K562 (cell line): ENCODE results near the gene CTBP2. TPM values are rescaled to one million over a fixed set of nuclear protein-coding genes. Genes with fewer than 3 reads are reported as not detected.

ENCODE experiments used
- ATAC-seq: fragments of 200-7000 bp; cut with Tn5 transposase; 3 replicates; pipeline ENCODE4 v1.9.1; 2020; ENCODE audit warnings: moderate library complexity
- BruUV-seq: library from RNA; stranded (reverse); fragments of 400-500 nt; replicated peaks from 2 replicates; lab custom pipeline; 2021; lab: Mats Ljungman, UMichigan
- CTCF ChIA-PET: fragments of 300-600 bp; formaldehyde crosslinking; extraction: SDS; loops from one replicate; lab custom pipeline; 2021; ENCODE audit warnings: low intra/inter-chr PET ratio; lab: Yijun Ruan, JAX
- POLR2A ChIA-PET: fragments of 300-600, 350-650 bp; sonication (Branson Sonifier 250); formaldehyde crosslinking; extraction: SDS; loops from one replicate; lab custom pipeline; 2021; ENCODE audit warnings: antibody characterized with exemption, inconsistent platforms; lab: Yijun Ruan, JAX
- DNase-seq, 4 experiments: peaks; one replicate each; pipeline versions ENCODE4 v3.0.0 to v3.0.0-alpha.2; 2011 to 2018; ENCODE audit warnings: low spot score in 3 of 4, mixed read lengths in 3 of 4; ENCODE audit errors: extremely low read depth in 1 of 4
- FAIRE-seq: peaks from 2 replicates; lab custom pipeline; 2011; peaks lifted over from hg19 to GRCh38; lab: Jason Lieb, UNC
- H2AFZ ChIP-seq: 2 replicates; pipeline ENCODE4 v1.6.0; 2011; ENCODE audit warnings: low read depth, low read length, control low read depth, inconsistent platforms
- H3K27ac ChIP-seq: fragments of 200-600 bp; 3 replicates; pipeline ENCODE4 v1.8.0; 2011; ENCODE audit warnings: low read depth, mild to moderate bottlenecking, control low read depth, inconsistent platforms, low read length, moderate library complexity, mixed read lengths; ENCODE audit errors: extremely low read depth
- H3K27me3 ChIP-seq, 2 experiments: fragments of 300-600 bp in 1 of 2; 2 replicates in 1 of 2; 3 replicates in 1 of 2; pipeline versions ENCODE4 v1.6.0 to v1.8.0; 2011; ENCODE audit warnings: inconsistent platforms in 2 of 2, low read length in 2 of 2, mild to moderate bottlenecking in 1 of 2, mixed read lengths in 1 of 2, moderate library complexity in 1 of 2; ENCODE audit not compliant: control insufficient read depth in 2 of 2, insufficient read depth in 2 of 2
- H3K36me3 ChIP-seq: fragments of 300-600 bp; 3 replicates; pipeline ENCODE4 v1.8.0; 2011; ENCODE audit warnings: mild to moderate bottlenecking, low read length, inconsistent platforms; ENCODE audit not compliant: control insufficient read depth, insufficient read depth
- H3K4me1 ChIP-seq, 2 experiments: fragments of 200-600 bp in 1 of 2; replicated peaks in 1 of 2; 2 replicates in 1 of 2; 3 replicates in 1 of 2; pipeline versions ENCODE4 v1.5.1 to v1.8.0; 2011; ENCODE audit warnings: inconsistent platforms in 2 of 2, low read length in 2 of 2, mild to moderate bottlenecking in 1 of 2, mixed read lengths in 1 of 2, moderate library complexity in 1 of 2; ENCODE audit not compliant: control insufficient read depth in 2 of 2, insufficient read depth in 2 of 2
- H3K4me2 ChIP-seq: 2 replicates; pipeline ENCODE4 v1.6.1; 2011; ENCODE audit warnings: low read length, control low read depth, inconsistent platforms, mixed read lengths; ENCODE audit not compliant: insufficient read depth
- H3K4me3 ChIP-seq: fragments of 200-600 bp; sonication (generic), shearing (Covaris generic); 2 replicates; pipeline ENCODE4 v1.5.1; 2016; ENCODE audit warnings: control low read depth, inconsistent platforms
- H3K79me2 ChIP-seq: fragments of 200-600 bp; 3 replicates; pipeline ENCODE4 v1.8.0; 2011; ENCODE audit warnings: low read length, inconsistent platforms; ENCODE audit not compliant: control insufficient read depth, insufficient read depth
- H3K9ac ChIP-seq, 2 experiments: 2 replicates each; pipeline versions ENCODE4 v1.6.0 to v1.6.1; 2011; ENCODE audit warnings: low read depth in 2 of 2, low read length in 2 of 2, control low read depth in 1 of 2, inconsistent platforms in 1 of 2, mild to moderate bottlenecking in 1 of 2, mixed read lengths in 1 of 2; ENCODE audit not compliant: insufficient read depth in 1 of 2
- H3K9me1 ChIP-seq: one replicate; pipeline ENCODE4 v1.6.0; 2011; ENCODE audit warnings: inconsistent platforms, mild to moderate bottlenecking, low read length, moderate library complexity; ENCODE audit not compliant: control insufficient read depth, insufficient read depth
- H3K9me3 ChIP-seq: replicated peaks from 2 replicates; pipeline ENCODE4 v1.5.1; 2011; ENCODE audit warnings: low read depth, low read length, inconsistent platforms; ENCODE audit not compliant: control insufficient read depth, insufficient read depth
- H4K20me1 ChIP-seq: replicated peaks from 2 replicates; pipeline ENCODE4 v1.6.1; 2011; ENCODE audit warnings: low read length, inconsistent platforms, mixed read lengths; ENCODE audit not compliant: control insufficient read depth, insufficient read depth
- ARID2 ChIP-seq: fragments of 450-650 bp; IDR thresholded peaks from 2 replicates; pipeline ENCODE4 v1.6.1; 2017; ENCODE audit warnings: antibody characterized with exemption, mild to moderate bottlenecking
- CC2D1A ChIP-seq: fragments of 450-650 bp; IDR thresholded peaks from 2 replicates; pipeline ENCODE4 v1.6.1; 2017; ENCODE audit warnings: mild to moderate bottlenecking
- ESRRB ChIP-seq: fragments of 250-450 bp; sonication (Bioruptor Pico); IDR thresholded peaks from 2 replicates; pipeline ENCODE4 v1.5.0; 2020; ENCODE audit warnings: mild to moderate bottlenecking, moderate library complexity, borderline replicate concordance
- ETV1 ChIP-seq: fragments of 450-650 bp; conservative IDR thresholded peaks from 2 replicates; pipeline ENCODE4 v1.6.1; 2016; ENCODE audit warnings: missing genetic modification characterization, control low read depth, low read depth, missing compliant biosample characterization
- EWSR1 ChIP-seq: fragments of 450-650 bp; IDR thresholded peaks from 2 replicates; pipeline ENCODE4 v1.6.1; 2018; ENCODE audit warnings: borderline replicate concordance, mild to moderate bottlenecking, low read depth, moderate library complexity; ENCODE audit not compliant: partially characterized antibody
- MBD2 ChIP-seq: sonication (generic); IDR thresholded peaks from 2 replicates; pipeline ENCODE4 v1.6.1; 2016; ENCODE audit warnings: low read depth, borderline replicate concordance
- NFIC ChIP-seq: fragments of 450-650 bp; IDR thresholded peaks from 2 replicates; pipeline ENCODE4 v1.6.1; 2017; ENCODE audit warnings: mild to moderate bottlenecking, inconsistent platforms
- NFIX ChIP-seq: fragments of 250-450 bp; sonication (Bioruptor Pico); IDR thresholded peaks from 2 replicates; pipeline ENCODE4 v1.4.0; 2020; ENCODE audit warnings: low read depth, mild to moderate bottlenecking, moderate library complexity
- PHF8 ChIP-seq: fragments of 200-600 bp; sonication (generic); IDR thresholded peaks from 2 replicates; pipeline ENCODE4 v1.6.1; 2012; ENCODE audit warnings: mixed run types, mild to moderate bottlenecking, inconsistent platforms, low read length, moderate library complexity, borderline replicate concordance
- SIX5 ChIP-seq, 2 experiments: IDR thresholded peaks; 2 replicates each; pipeline ENCODE4 v1.6.1; 2011; ENCODE audit warnings: low read length in 2 of 2, borderline replicate concordance in 1 of 2, low read depth in 1 of 2, mild to moderate bottlenecking in 1 of 2, moderate library complexity in 1 of 2; ENCODE audit not compliant: insufficient read depth in 1 of 2
- SMARCA4 ChIP-seq: fragments of 450-650 bp; IDR thresholded peaks from 2 replicates; pipeline ENCODE4 v1.6.1; 2016
- SOX6 ChIP-seq: fragments of 450-650 bp; IDR thresholded peaks from 2 replicates; pipeline ENCODE4 v1.6.1; 2014; ENCODE audit warnings: mild to moderate bottlenecking
- SREBF2 ChIP-seq: sonication (generic); formaldehyde crosslinking; IDR thresholded peaks from 2 replicates; pipeline ENCODE4 v1.4.0; 2020; ENCODE audit warnings: mild to moderate bottlenecking, missing genetic modification reagents
- TCF7L2 ChIP-seq: fragments of 150-350 bp; IDR thresholded peaks from 2 replicates; pipeline ENCODE4 v1.6.1; 2016; ENCODE audit warnings: low read depth, mild to moderate bottlenecking, low read length, moderate library complexity
- ZNF146 ChIP-seq: IDR thresholded peaks from one replicate; pipeline ENCODE4 v1.6.1; 2018; ENCODE audit warnings: missing compliant biosample characterization; ENCODE audit not compliant: unreplicated experiment
- ZNF165 ChIP-seq: fragments of 250-450 bp; sonication (Bioruptor Pico); IDR thresholded peaks from 2 replicates; pipeline ENCODE4 v1.4.0; 2020; ENCODE audit warnings: borderline replicate concordance
- ZNF23 ChIP-seq: fragments of 250-450 bp; sonication (Bioruptor Pico); IDR thresholded peaks from 2 replicates; pipeline ENCODE4 v1.4.0; 2020; ENCODE audit warnings: mild to moderate bottlenecking
- ZNF316 ChIP-seq: fragments of 450-650 bp; IDR thresholded peaks from 2 replicates; pipeline ENCODE4 v1.6.1; 2016
- WGBS: fragments of 100-300 bp; shearing (Covaris generic); methylation state at CpG from one replicate; pipeline ENCODE4 v1.1.6; 2016; ENCODE audit warnings: low coverage, mixed read lengths; ENCODE audit not compliant: insufficient coverage; ENCODE audit errors: missing lambda C conversion rate; 5-methylcytosine and 5-hydroxymethylcytosine counted together
- in situ Hi-C: fragments of 300-500 bp; cut with MboI; formaldehyde crosslinking; loops from 4 replicates; pipeline ENCODE4 v1.15.0; 2018; ENCODE audit warnings: inconsistent platforms, mixed read lengths
- intact Hi-C: fragments of 100-400 bp; cut with micrococcal nuclease; formaldehyde crosslinking; loops from 2 replicates; pipeline ENCODE4 v1.14.2; 2022
- polyA plus RNA-seq, 8 experiments: library from polyadenylated mRNA; depleted of rRNA in 4 of 8; stranded (reverse) in 5 of 8; unstranded in 3 of 8; fragments of >200 nt; fragmentation: Nextera tagmentation in 2 of 8; fragmentation: Illumina TruSeq in 1 of 8; extraction: Ambion mirVana in 2 of 8; extraction: Trizol in 1 of 8; gene quantifications; 2 replicates each; pipeline versions ENCODE4 v1.2.1 to v1.2.3, GENCODE V29; 2011 to 2014; ENCODE audit warnings: inconsistent platforms in 1 of 8, missing spikeins in 1 of 8
- total RNA-seq, 7 experiments: library from RNA; depleted of rRNA in 6 of 7; stranded (reverse); fragments of >200 nt in 6 of 7; fragmentation: Illumina TruSeq in 2 of 7; extraction: Trizol in 2 of 7; gene quantifications; 2 replicates each; pipeline versions ENCODE4 v1.2.1 to v1.2.3, GENCODE V29; 2011 to 2021; ENCODE audit warnings: low replicate concordance in 1 of 7
- TF ChIP-seq, protein P1 (sequence below): fragments of 450-650 bp; IDR thresholded peaks from 2 replicates; pipeline ENCODE4 v1.7.1; 2018; ENCODE audit warnings: mild to moderate bottlenecking, low read depth; ENCODE audit not compliant: partially characterized antibody
- TF ChIP-seq, protein P2 (sequence below): sonication (generic); formaldehyde crosslinking; IDR thresholded peaks from 2 replicates; pipeline ENCODE4 v1.8.1; 2022; ENCODE audit warnings: missing genetic modification reagents

Gene CTBP2
- total and polyA plus RNA-seq, 9 of the 15 experiments (the other 6 are each of a cell fraction or from before 2014, with no cell fraction given), result 1.3 to 8.8 (median 5.1) TPM

DNA sequence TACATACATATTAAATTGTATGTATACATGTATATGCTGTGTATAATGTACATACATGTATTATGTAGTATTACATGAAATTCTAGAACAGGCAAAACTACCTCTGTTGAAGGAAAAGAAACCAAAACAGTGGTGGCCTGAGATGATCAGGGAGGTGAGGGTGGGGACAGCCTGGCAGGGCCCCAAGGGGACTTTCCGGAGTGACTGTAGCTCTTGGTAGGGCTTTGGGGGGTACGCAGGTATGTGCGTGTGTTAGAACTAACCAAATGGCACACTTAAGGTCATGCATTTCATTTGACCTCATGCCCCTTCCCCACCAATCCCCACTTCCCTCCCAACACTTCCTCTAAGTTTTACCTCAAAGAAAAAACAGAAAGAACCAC lies 31.3 kb downstream of the CTBP2 start (continued):
- TF ChIP-seq ZNF146 (CRISPR knock-in tag), result no peak
- no peak for TF ChIP-seq ETV1 (tag)
- TF ChIP-seq EWSR1, result no peak

DNA sequence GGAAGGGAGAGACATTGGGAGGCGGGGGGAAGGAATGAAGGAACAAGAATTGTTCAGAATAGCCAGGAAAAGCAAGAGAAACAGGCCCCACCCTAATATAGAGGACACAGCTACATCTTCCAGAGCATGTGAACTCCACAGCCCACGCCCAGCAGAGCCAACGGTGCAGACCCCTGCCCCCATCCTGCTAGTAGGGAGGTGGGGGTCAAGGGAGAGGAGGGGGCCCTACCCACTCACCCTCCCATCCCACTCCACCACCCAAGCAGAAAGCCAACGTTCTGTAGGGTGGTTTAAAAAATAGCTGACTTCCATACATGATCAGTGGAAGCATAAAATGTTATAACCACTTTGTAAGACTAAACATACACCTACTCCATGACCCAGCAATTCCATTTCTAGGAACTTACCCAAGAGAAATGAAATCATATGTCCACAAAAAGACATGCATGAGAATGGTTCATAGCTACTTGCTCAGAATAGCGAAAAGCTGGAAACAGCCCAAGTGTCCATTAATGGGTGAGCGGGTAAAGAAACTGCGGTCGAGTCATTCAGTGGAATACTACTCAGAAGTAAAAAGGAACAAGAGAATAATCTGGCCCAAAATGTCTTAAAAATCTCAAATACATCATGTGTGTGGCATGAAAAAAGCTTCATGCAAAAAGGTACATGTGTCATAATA lies 31.8 kb downstream of the CTBP2 start:
- in situ Hi-C loops, result no loop called here
- H4K20me1 ChIP-seq, result peaks cover 46% of the 10 kb centered on the region
- FAIRE-seq, result no peak
- H3K4me1 ChIP-seq, result peaks cover 3 to 5% of the 10 kb centered on the region in 2 experiments; a peak in 3 of 5 replicates
- H3K9ac ChIP-seq, result no peak overlapping the region
- no peak overlapping the region for H3K4me2 ChIP-seq
- peaks cover 98% of the 10 kb centered on the region for H3K79me2 ChIP-seq
- intact Hi-C loops, result no loop called here
- no peaks in the 10 kb centered on the region for H3K27me3 ChIP-seq
- ChIA-PET POLR2A (no interaction called here), CTCF (no interaction called here)
- no peak for ATAC-seq
- H3K9me3 ChIP-seq, result no peaks in the 10 kb centered on the region
- H3K36me3 ChIP-seq, result peaks cover 54% of the 10 kb centered on the region; the same call in 2 of the 3 replicates
- no peak overlapping the region for H3K4me3 ChIP-seq
- no peak overlapping the region for H2AFZ ChIP-seq
- no peak for DNase-seq
- no TSS peak for BruUV-seq
- H3K9me1 ChIP-seq, result peaks cover 11% of the 10 kb centered on the region
- 68% methylated on average over 6 of the region's 8 CpGs for WGBS
- no peak overlapping the region for H3K27ac ChIP-seq
- TF ChIP-seq SIX5 (IDR thresholded peaks at IDR 0.05; ENCODE audit: borderline replicate concordance in 1 of 2, insufficient read depth in 1 of 2, low read depth in 1 of 2, low read length in 2 of 2), result no peak
- TF ChIP-seq NFIC, result no peak
- no peak for TF ChIP-seq TCF7L2
- TF ChIP-seq SREBF2 (CRISPR knock-in tag), result no peak
- TF ChIP-seq ARID2, result no peak
- TF ChIP-seq CC2D1A, result no peak
- TF ChIP-seq, protein P1, sequence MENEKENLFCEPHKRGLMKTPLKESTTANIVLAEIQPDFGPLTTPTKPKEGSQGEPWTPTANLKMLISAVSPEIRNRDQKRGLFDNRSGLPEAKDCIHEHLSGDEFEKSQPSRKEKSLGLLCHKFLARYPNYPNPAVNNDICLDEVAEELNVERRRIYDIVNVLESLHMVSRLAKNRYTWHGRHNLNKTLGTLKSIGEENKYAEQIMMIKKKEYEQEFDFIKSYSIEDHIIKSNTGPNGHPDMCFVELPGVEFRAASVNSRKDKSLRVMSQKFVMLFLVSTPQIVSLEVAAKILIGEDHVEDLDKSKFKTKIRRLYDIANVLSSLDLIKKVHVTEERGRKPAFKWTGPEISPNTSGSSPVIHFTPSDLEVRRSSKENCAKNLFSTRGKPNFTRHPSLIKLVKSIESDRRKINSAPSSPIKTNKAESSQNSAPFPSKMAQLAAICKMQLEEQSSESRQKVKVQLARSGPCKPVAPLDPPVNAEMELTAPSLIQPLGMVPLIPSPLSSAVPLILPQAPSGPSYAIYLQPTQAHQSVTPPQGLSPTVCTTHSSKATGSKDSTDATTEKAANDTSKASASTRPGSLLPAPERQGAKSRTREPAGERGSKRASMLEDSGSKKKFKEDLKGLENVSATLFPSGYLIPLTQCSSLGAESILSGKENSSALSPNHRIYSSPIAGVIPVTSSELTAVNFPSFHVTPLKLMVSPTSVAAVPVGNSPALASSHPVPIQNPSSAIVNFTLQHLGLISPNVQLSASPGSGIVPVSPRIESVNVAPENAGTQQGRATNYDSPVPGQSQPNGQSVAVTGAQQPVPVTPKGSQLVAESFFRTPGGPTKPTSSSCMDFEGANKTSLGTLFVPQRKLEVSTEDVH, result no peak
- TF ChIP-seq SMARCA4, result no peak
- no peak for TF ChIP-seq PHF8
- TF ChIP-seq MBD2, result no peak
- no peak for TF ChIP-seq SOX6
- TF ChIP-seq NFIX (CRISPR knock-in tag), result no peak
- no peak for TF ChIP-seq ZNF165
- TF ChIP-seq, protein P2, sequence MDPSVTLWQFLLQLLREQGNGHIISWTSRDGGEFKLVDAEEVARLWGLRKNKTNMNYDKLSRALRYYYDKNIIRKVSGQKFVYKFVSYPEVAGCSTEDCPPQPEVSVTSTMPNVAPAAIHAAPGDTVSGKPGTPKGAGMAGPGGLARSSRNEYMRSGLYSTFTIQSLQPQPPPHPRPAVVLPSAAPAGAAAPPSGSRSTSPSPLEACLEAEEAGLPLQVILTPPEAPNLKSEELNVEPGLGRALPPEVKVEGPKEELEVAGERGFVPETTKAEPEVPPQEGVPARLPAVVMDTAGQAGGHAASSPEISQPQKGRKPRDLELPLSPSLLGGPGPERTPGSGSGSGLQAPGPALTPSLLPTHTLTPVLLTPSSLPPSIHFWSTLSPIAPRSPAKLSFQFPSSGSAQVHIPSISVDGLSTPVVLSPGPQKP, result no peak
- no peak for TF ChIP-seq ZNF316
- no peak for TF ChIP-seq ZNF23
- TF ChIP-seq ESRRB (CRISPR knock-in tag), result no peak
